ENCODE results near the gene C11orf87. TPM values are rescaled to one million over a fixed set of nuclear protein-coding genes. Genes with fewer than 3 reads are reported as not detected.

Gene C11orf87
- total and polyA plus RNA-seq, 9 of the 15 experiments (the other 6 are each of a cell fraction or from before 2014, with no cell fraction given): not detected

DNA sequence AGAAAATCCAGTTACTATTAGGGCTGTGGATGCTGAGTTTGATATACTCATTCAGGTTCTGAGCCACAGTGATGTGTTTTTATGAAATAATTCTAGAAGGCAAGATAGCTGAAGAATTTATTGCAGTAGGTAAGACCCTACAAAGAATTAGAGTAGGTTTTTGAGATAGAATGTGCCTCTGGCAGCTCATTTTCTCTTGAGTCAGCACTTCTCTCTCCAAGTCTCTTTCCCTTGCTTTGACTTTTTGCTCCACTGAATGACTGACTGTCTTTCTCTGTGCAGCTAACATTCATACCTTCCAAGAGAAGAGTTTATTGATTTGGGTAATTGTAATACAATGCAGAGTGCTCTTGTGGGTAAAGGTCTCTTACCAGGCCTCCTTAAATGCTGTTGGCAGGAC lies 48.0 kb upstream of the C11orf87 start:
- no peaks in the 10 kb centered on the region for H3K9me1 ChIP-seq (ENCODE audit: control insufficient read depth, insufficient read depth, low read length)
- H3K4me1 ChIP-seq (replicated peaks in 1 of 2; ENCODE audit: control insufficient read depth in 2 of 2, insufficient read depth in 2 of 2, low read length in 2 of 2): no peaks in the 10 kb centered on the region
- no peaks in the 10 kb centered on the region for H4K20me1 ChIP-seq (replicated peaks; ENCODE audit: control insufficient read depth, insufficient read depth, low read length)
- no peak overlapping the region for H3K4me3 ChIP-seq
- H3K9me3 ChIP-seq (replicated peaks; ENCODE audit: control insufficient read depth, insufficient read depth, low read depth, low read length): no peaks in the 10 kb centered on the region
- no peaks in the 10 kb centered on the region for H3K27me3 ChIP-seq (ENCODE audit: control insufficient read depth in 2 of 2, insufficient read depth in 2 of 2, low read length in 2 of 2)
- CTCF ChIA-PET (ENCODE audit: low intra/inter-chr PET ratio): no interaction called here
- DNase-seq (ENCODE audit: extremely low read depth in 1 of 4, low spot score in 3 of 4) (no peak), ATAC-seq (no peak), FAIRE-seq (no peak)
- no peak for TF ChIP-seq MEF2D (tag; conservative IDR thresholded peaks at IDR 0.05; ENCODE audit: low read depth)
- peak; percentile 12; the same call in 1 of the 2 replicates for TF ChIP-seq MAFK (IDR thresholded peaks at IDR 0.05; ENCODE audit: low read length)
- intact Hi-C loops (cut with micrococcal nuclease): no loop called here
- no peaks in the 10 kb centered on the region for H3K36me3 ChIP-seq (ENCODE audit: control insufficient read depth, insufficient read depth, low read length)
- in situ Hi-C loops (cut with MboI): no loop called here
- no peak overlapping the region for H2AFZ ChIP-seq (ENCODE audit: low read depth, low read length)
- no peaks in the 10 kb centered on the region for H3K79me2 ChIP-seq (ENCODE audit: control insufficient read depth, insufficient read depth, low read length)
- H3K9ac ChIP-seq (ENCODE audit: insufficient read depth in 1 of 2, low read depth in 2 of 2, low read length in 2 of 2): no peak overlapping the region
- no TSS peak for BruUV-seq (replicated peaks)
- H3K4me2 ChIP-seq (ENCODE audit: insufficient read depth, low read length): no peak overlapping the region
- no peak overlapping the region for H3K27ac ChIP-seq (ENCODE audit: extremely low read depth, low read depth, low read length)
- POLR2A ChIA-PET: no interaction called here

DNA sequence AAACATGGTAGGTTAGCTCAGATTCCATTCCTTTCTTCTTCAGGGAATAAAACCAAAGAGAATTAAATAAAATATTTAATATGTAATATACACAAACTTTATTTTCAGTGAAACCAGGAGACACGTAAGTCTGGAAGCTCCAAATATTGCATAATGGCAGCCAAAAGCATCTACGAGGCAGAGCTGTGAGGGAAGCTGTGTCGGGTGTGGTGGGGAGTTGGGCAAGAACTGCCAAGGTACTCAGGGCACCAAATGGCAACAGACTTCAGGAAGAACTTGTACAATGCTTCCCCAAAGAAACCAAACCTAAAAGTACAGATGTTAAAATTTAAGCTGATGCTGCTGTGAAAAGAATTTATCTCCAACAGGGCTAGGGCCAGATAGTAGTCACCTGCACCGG lies 47.5 kb upstream of the C11orf87 start:
- no peak overlapping the region for H3K9ac ChIP-seq (ENCODE audit: insufficient read depth in 1 of 2, low read depth in 2 of 2, low read length in 2 of 2)
- DNase-seq (ENCODE audit: extremely low read depth in 1 of 4, low spot score in 3 of 4): no peak
- no peak overlapping the region for H3K4me3 ChIP-seq
- no peaks in the 10 kb centered on the region for H3K9me3 ChIP-seq (replicated peaks; ENCODE audit: control insufficient read depth, insufficient read depth, low read depth, low read length)
- H3K4me1 ChIP-seq (replicated peaks in 1 of 2; ENCODE audit: control insufficient read depth in 2 of 2, insufficient read depth in 2 of 2, low read length in 2 of 2): no peaks in the 10 kb centered on the region
- no peaks in the 10 kb centered on the region for H4K20me1 ChIP-seq (replicated peaks; ENCODE audit: control insufficient read depth, insufficient read depth, low read length)
- no peaks in the 10 kb centered on the region for H3K36me3 ChIP-seq (ENCODE audit: control insufficient read depth, insufficient read depth, low read length)
- ChIA-PET POLR2A (no interaction called here), CTCF (ENCODE audit: low intra/inter-chr PET ratio) (no interaction called here)
- no peaks in the 10 kb centered on the region for H3K79me2 ChIP-seq (ENCODE audit: control insufficient read depth, insufficient read depth, low read length)
- no peak overlapping the region for H2AFZ ChIP-seq (ENCODE audit: low read depth, low read length)
- no peak for FAIRE-seq
- no peak overlapping the region for H3K27ac ChIP-seq (ENCODE audit: extremely low read depth, low read depth, low read length)
- intact Hi-C loops (cut with micrococcal nuclease): no loop called here
- no peak for ATAC-seq
- BruUV-seq (replicated peaks): no TSS peak
- no peaks in the 10 kb centered on the region for H3K27me3 ChIP-seq (ENCODE audit: control insufficient read depth in 2 of 2, insufficient read depth in 2 of 2, low read length in 2 of 2)
- no peak overlapping the region for H3K4me2 ChIP-seq (ENCODE audit: insufficient read depth, low read length)
- 0% methylated on average over 4 of the region's 4 CpGs for WGBS (ENCODE audit: insufficient coverage, low coverage, missing lambda C conversion rate)
- in situ Hi-C loops (cut with MboI): no loop called here
- no peaks in the 10 kb centered on the region for H3K9me1 ChIP-seq (ENCODE audit: control insufficient read depth, insufficient read depth, low read length)
- TF ChIP-seq PRPF4 (IDR thresholded peaks at IDR 0.05; ENCODE audit: insufficient read depth, low read depth, low read length, poor library complexity, severe bottlenecking) (no peak), ZC3H4 (CRISPR knock-in tag; IDR thresholded peaks at IDR 0.05; ENCODE audit: borderline replicate concordance) (no peak), RFX1 (IDR thresholded peaks at IDR 0.05) (no peak), RBM34 (IDR thresholded peaks at IDR 0.05; ENCODE audit: borderline replicate concordance, insufficient read depth, low read length) (no peak), KLF10 (CRISPR knock-in tag; IDR thresholded peaks at IDR 0.05) (no peak), DLX4 (CRISPR knock-in tag; IDR thresholded peaks at IDR 0.05) (no peak), ZNF780A (CRISPR knock-in tag; IDR thresholded peaks at IDR 0.05) (no peak), ATF6 (CRISPR knock-in tag; IDR thresholded peaks at IDR 0.05) (no peak), ZNF644 (tag; IDR thresholded peaks at IDR 0.05; ENCODE audit: low read depth) (no peak), HDAC2 (IDR thresholded peaks at IDR 0.05) (no peak), ZEB2 (IDR thresholded peaks at IDR 0.05) (no peak), ZNF239 (CRISPR knock-in tag; IDR thresholded peaks at IDR 0.05) (no peak)
- TF ChIP-seq, protein P1, sequence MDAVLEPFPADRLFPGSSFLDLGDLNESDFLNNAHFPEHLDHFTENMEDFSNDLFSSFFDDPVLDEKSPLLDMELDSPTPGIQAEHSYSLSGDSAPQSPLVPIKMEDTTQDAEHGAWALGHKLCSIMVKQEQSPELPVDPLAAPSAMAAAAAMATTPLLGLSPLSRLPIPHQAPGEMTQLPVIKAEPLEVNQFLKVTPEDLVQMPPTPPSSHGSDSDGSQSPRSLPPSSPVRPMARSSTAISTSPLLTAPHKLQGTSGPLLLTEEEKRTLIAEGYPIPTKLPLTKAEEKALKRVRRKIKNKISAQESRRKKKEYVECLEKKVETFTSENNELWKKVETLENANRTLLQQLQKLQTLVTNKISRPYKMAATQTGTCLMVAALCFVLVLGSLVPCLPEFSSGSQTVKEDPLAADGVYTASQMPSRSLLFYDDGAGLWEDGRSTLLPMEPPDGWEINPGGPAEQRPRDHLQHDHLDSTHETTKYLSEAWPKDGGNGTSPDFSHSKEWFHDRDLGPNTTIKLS (IDR thresholded peaks at IDR 0.05; ENCODE audit: borderline replicate concordance, low read depth): no peak

Data from K562 (cell line).